ENCODE measurements around the gene COPE. TPM values are rescaled to one million over a fixed set of nuclear protein-coding genes. Genes with fewer than 3 reads are reported as not detected.

Gene COPE
- total and polyA plus RNA-seq, 10 donors, result 135 to 261 (median 180) TPM

DNA sequence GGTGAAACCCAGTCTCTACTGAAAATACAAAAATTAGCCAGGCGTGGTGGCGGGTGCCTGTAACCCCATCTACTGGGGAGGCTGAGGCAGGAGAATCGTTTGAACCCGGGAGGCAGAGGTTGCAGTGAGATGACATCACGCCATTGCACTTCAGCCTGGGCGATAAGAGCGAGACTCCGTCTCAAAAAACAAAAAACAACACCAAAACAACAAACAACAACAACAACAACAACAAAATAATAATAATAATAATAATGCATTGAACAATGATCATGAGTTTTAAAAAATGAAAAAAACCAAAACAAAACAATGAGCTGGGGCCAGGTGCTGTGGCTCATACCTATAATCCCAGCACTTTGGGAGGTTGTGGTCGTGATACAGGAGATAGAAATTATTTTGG lies 44.9 kb upstream of the COPE start:
- TF ChIP-seq POLR2A (IDR thresholded peaks at IDR 0.05) (no peak), POLR2AphosphoS5 (IDR thresholded peaks at IDR 0.05) (no peak)
- TF ChIP-seq, protein P1, sequence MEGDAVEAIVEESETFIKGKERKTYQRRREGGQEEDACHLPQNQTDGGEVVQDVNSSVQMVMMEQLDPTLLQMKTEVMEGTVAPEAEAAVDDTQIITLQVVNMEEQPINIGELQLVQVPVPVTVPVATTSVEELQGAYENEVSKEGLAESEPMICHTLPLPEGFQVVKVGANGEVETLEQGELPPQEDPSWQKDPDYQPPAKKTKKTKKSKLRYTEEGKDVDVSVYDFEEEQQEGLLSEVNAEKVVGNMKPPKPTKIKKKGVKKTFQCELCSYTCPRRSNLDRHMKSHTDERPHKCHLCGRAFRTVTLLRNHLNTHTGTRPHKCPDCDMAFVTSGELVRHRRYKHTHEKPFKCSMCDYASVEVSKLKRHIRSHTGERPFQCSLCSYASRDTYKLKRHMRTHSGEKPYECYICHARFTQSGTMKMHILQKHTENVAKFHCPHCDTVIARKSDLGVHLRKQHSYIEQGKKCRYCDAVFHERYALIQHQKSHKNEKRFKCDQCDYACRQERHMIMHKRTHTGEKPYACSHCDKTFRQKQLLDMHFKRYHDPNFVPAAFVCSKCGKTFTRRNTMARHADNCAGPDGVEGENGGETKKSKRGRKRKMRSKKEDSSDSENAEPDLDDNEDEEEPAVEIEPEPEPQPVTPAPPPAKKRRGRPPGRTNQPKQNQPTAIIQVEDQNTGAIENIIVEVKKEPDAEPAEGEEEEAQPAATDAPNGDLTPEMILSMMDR (IDR thresholded peaks at IDR 0.05 in 8 of 11, conservative IDR thresholded peaks at IDR 0.05 in 3 of 11), result no peak
- peaks cover 0 to 40% (median 27%) of the 10 kb centered on the region in 6 donors for H3K4me1 ChIP-seq
- H3K36me3 ChIP-seq, result no peaks in the 10 kb centered on the region
- no peak overlapping the region for H3K27ac ChIP-seq
- no peak overlapping the region for H3K4me3 ChIP-seq
- 87 to 96% (median 93%) methylated on average over 9 of the region's 9 CpGs for WGBS, 5 donors
- peaks cover 0 to 5% (median 0%) of the 10 kb centered on the region in 8 donors for H3K9me3 ChIP-seq
- peaks cover 0 to 28% (median 0%) of the 10 kb centered on the region in 7 donors for H3K27me3 ChIP-seq (replicated peaks in 1 of 7)
- intact Hi-C loops (cut with DNase I; ENCODE audit: low total_unique reads), result no loop called here
- DNase-seq, result no peak

DNA sequence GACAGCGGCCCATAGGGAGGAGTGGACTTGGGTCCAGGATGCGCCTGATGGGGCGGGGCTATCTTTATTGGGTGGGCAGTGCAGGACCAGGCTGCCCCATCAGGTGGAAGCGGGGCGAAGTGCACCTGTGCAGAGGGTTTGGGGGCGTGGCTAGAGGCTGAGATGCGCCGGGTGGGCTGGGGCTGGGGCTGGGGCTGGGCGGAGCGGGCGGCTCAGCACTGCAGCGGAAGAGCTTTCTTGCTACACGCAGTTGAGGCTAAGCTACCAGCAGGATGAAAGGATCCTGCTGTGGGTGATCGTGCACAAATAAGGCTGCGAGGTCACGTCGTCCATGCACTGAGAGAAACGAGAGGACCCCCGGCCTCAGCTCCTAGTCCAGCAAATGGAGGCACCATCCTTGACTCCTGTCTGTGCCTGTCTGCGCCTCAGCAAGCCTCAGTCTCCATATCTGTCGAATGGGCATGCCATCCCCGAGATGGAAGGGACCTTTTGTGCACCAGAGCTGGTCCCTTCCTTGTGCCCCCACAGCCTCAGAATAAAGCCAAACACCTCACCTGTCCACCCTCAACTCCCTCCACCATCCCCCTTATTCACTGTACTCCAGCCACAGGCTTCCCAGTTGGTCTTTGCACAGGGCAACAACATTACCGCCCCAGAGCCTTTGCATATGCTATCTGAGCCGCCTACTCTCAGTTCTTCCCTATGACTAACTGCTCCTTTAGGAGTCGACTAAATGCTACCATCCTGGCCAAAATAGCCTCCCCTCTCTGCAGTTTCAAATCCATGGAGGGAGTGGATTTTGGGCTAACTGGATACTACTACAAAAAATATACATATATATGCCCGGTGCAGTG lies 42.8 kb upstream of the COPE start:
- intact Hi-C loops (cut with DNase I; ENCODE audit: low total_unique reads), result no loop called here
- WGBS, 5 donors, result 25 to 28% (median 27%) methylated on average over 22 to 26 of the region's 26 CpGs

DNA sequence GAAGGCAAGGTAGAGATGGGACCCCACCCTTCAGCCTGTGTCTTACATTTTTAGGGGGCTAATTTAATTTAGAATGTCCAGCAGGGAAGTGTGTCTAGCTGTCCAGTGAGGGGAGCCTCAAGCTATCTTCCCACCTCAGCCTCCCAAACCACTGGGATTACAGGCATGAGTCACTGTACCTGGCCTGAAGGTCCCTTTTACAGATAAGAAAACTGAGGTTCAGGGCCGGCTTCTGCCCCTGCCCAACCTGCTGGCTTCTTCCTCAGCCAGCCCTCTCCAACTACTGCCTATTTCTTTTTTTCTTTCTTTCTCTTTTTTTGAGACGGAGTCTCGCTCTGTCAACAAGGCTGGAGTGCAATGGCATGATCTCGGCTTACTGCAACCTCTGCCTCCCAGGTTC lies 41.2 kb upstream of the COPE start:
- H3K27me3 ChIP-seq (replicated peaks in 1 of 7), result peaks cover 0 to 28% (median 0%) of the 10 kb centered on the region in 7 donors
- no peak for TF ChIP-seq POLR2AphosphoS5 (IDR thresholded peaks at IDR 0.05)
- no peak for TF ChIP-seq POLR2A (IDR thresholded peaks at IDR 0.05)
- TF ChIP-seq, protein P1 (IDR thresholded peaks at IDR 0.05 in 8 of 11, conservative IDR thresholded peaks at IDR 0.05 in 3 of 11), result no peak
- DNase-seq, result no peak
- 87 to 93% (median 93%) methylated on average over 4 of the region's 4 CpGs for WGBS, 5 donors
- H3K27ac ChIP-seq, result no peak overlapping the region
- H3K9me3 ChIP-seq, result no peaks in the 10 kb centered on the region
- no peaks in the 10 kb centered on the region for H3K36me3 ChIP-seq
- H3K4me1 ChIP-seq, result peaks cover 0 to 11% (median 8%) of the 10 kb centered on the region in 6 donors
- intact Hi-C loops (cut with DNase I; ENCODE audit: low total_unique reads), result no loop called here
- H3K4me3 ChIP-seq, result no peak overlapping the region

More for the DNA sequence above, 42.8 kb upstream of the COPE start:
- H3K9me3 ChIP-seq, result no peaks in the 10 kb centered on the region
- TF ChIP-seq, protein P1 (IDR thresholded peaks at IDR 0.05 in 8 of 11, conservative IDR thresholded peaks at IDR 0.05 in 3 of 11), result no peak
- TF ChIP-seq POLR2AphosphoS5 (IDR thresholded peaks at IDR 0.05), result no peak
- TF ChIP-seq POLR2A (IDR thresholded peaks at IDR 0.05), result no peak
- no peaks in the 10 kb centered on the region for H3K36me3 ChIP-seq
- H3K4me1 ChIP-seq, result peaks cover 0 to 19% (median 11%) of the 10 kb centered on the region in 6 donors
- H3K27me3 ChIP-seq (replicated peaks in 1 of 7), result peaks cover 0 to 28% (median 0%) of the 10 kb centered on the region in 7 donors
- no peak for DNase-seq
- no peak overlapping the region for H3K27ac ChIP-seq
- peak overlapping the region in 1 of 8 donors; percentile 23 for H3K4me3 ChIP-seq

DNA sequence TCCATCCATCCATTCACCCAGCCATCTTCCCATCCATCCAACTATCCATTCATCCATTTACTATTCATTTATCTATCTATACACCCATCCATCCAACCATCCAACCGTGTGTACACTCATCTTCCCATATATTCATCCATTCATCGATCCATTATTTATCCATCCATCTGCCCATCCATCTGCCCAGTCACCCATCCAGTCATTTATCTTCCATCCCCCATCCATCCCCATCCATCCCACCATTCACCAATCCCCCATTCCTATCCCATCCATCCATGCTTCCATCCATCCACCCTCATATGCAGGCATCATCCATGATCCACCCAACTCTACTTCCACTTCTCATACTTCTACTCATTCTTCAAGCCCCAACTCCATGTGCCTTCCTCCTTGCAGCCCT lies 35.9 kb upstream of the COPE start:
- Histone ChIP-seq H3K4me1 (peaks cover 0 to 22% (median under 1%) of the 10 kb centered on the region in 6 donors), H3K27ac (no peak overlapping the region), H3K9me3 (no peaks in the 10 kb centered on the region), H3K4me3 (no peak overlapping the region), H3K27me3 (replicated peaks in 1 of 7) (no peaks in the 10 kb centered on the region), H3K36me3 (no peaks in the 10 kb centered on the region)
- TF ChIP-seq, protein P1 (IDR thresholded peaks at IDR 0.05 in 8 of 11, conservative IDR thresholded peaks at IDR 0.05 in 3 of 11), result no peak
- TF ChIP-seq POLR2AphosphoS5 (IDR thresholded peaks at IDR 0.05), result no peak
- TF ChIP-seq POLR2A (IDR thresholded peaks at IDR 0.05), result no peak
- DNase-seq, result no peak
- intact Hi-C loops (cut with DNase I; ENCODE audit: low total_unique reads), result no loop called here
- 91 to 97% (median 96%) methylated on average over 2 of the region's 2 CpGs for WGBS, 5 donors

Data from spleen (tissue), 11 donors.